ENCODE results near the gene GOLPH3. TPM values are rescaled to one million over a fixed set of nuclear protein-coding genes. Genes with fewer than 3 reads are reported as not detected.
A peak's percentile ranks its signal among the peaks of the same experiment; 100 is the strongest.

Gene GOLPH3
- total RNA-seq, 4 donors from 2014 or later: 149 to 277 (median 187) TPM

GRCh38 chr5:32109236-32109635, 64.9 kb downstream of the GOLPH3 start:
- H3K27ac ChIP-seq (replicated peaks in 1 of 4): no peak overlapping the region
- peak; percentile 34 for DNase-seq (ENCODE audit: extremely low spot score)
- TF ChIP-seq POLR2A (IDR thresholded peaks at IDR 0.05; ENCODE audit: low read depth) (no peak), POLR2AphosphoS5 (IDR thresholded peaks at IDR 0.05) (no peak), EP300 (IDR thresholded peaks at IDR 0.05) (no peak)
- TF ChIP-seq, protein P1, sequence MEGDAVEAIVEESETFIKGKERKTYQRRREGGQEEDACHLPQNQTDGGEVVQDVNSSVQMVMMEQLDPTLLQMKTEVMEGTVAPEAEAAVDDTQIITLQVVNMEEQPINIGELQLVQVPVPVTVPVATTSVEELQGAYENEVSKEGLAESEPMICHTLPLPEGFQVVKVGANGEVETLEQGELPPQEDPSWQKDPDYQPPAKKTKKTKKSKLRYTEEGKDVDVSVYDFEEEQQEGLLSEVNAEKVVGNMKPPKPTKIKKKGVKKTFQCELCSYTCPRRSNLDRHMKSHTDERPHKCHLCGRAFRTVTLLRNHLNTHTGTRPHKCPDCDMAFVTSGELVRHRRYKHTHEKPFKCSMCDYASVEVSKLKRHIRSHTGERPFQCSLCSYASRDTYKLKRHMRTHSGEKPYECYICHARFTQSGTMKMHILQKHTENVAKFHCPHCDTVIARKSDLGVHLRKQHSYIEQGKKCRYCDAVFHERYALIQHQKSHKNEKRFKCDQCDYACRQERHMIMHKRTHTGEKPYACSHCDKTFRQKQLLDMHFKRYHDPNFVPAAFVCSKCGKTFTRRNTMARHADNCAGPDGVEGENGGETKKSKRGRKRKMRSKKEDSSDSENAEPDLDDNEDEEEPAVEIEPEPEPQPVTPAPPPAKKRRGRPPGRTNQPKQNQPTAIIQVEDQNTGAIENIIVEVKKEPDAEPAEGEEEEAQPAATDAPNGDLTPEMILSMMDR (IDR thresholded peaks at IDR 0.05): no peak
- H3K36me3 ChIP-seq: peaks cover 6 to 92% (median 77%) of the 10 kb centered on the region in 4 donors
- no peaks in the 10 kb centered on the region for H3K4me1 ChIP-seq
- no peaks in the 10 kb centered on the region for H3K9me3 ChIP-seq
- no peaks in the 10 kb centered on the region for H3K27me3 ChIP-seq
- WGBS: 90% methylated on average over 10 of the region's 10 CpGs
- intact Hi-C loops (cut with DNase I): no loop called here
- H3K4me3 ChIP-seq: no peak overlapping the region

DNA sequence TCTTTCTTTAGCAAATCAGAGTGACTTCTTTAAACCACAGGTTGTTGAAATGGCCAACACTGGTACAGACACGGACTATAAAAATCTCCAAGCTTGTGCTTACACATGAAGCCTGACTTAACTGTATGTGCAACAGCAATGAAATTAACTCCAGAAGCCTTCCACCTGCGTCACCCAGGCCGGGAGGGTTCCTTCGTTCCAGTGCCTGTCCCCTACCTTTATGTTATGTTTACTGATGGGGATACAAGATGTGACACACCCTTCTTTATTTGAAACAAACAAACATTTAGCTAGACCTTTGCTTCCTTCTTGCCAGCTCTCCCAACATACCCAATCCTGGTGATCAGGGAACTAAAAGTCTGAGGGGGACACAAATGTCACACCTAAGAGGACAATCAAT, 66.0 kb downstream of the GOLPH3 start:
- no peak for TF ChIP-seq POLR2A (IDR thresholded peaks at IDR 0.05; ENCODE audit: low read depth)
- H3K27ac ChIP-seq (replicated peaks in 1 of 4): no peak overlapping the region
- WGBS: 87% methylated on average over 4 of the region's 4 CpGs
- no peak overlapping the region for H3K4me3 ChIP-seq
- intact Hi-C loops (cut with DNase I): no loop called here
- peak; percentile 37 for DNase-seq (ENCODE audit: extremely low spot score)
- H3K4me1 ChIP-seq: no peaks in the 10 kb centered on the region
- H3K27me3 ChIP-seq: no peaks in the 10 kb centered on the region
- peaks cover 17 to 93% (median 81%) of the 10 kb centered on the region in 4 donors for H3K36me3 ChIP-seq
- H3K9me3 ChIP-seq: no peaks in the 10 kb centered on the region

DNA sequence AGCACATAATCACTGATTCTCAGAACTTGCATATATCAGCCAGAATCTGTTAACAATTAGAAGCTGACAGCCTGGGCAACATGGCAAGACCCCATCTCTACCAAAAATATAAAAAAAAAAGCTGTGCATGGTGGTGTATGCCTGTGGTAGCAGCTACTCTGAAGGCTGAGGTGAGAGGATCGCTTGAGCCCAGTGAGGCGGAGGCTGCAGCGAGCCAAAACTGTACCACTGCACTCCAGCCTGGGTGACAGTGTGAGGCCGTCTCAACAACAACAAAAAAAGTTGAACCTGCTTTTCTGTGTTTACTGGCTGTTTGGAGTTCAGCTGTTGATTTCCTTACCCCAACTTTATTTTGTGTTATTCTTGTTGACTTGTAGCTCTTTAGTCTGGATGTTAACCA, 66.8 kb downstream of the GOLPH3 start:
- H3K4me3 ChIP-seq: no peak overlapping the region
- H3K36me3 ChIP-seq: peaks cover 20 to 95% (median 84%) of the 10 kb centered on the region in 4 donors
- no peaks in the 10 kb centered on the region for H3K27me3 ChIP-seq
- no peaks in the 10 kb centered on the region for H3K4me1 ChIP-seq
- no peak overlapping the region for H3K27ac ChIP-seq (replicated peaks in 1 of 4)
- WGBS: 96% methylated on average over 4 of the region's 4 CpGs
- intact Hi-C loops (cut with DNase I): no loop called here
- H3K9me3 ChIP-seq: no peaks in the 10 kb centered on the region
- DNase-seq (ENCODE audit: extremely low spot score): peak; percentile 86
- TF ChIP-seq EP300 (IDR thresholded peaks at IDR 0.05): no peak
- no peak for TF ChIP-seq POLR2AphosphoS5 (IDR thresholded peaks at IDR 0.05)
- no peak for TF ChIP-seq POLR2A (IDR thresholded peaks at IDR 0.05; ENCODE audit: low read depth)
- TF ChIP-seq, protein P1 (IDR thresholded peaks at IDR 0.05): no peak

DNA sequence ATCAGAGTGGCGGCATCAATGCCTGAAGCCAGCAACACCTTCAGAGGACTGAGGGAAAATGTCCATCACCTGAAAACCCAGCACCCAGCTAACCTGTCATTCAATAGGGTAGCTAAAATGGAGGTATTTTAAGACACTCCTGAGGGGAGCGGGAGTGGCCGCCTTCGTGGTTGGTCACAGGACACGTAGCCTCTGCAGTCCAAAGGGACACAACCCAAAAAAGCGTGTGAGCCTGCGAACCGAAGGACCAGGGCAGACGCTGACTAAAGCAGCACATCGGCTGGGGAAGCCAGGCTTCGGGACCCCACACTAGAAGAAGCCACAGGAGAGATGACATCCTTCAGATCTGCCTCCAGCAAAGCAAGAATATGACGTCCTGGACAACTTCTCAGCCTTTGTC, 70.6 kb downstream of the GOLPH3 start:
- H3K4me1 ChIP-seq: peaks cover 17 to 22% (median 19%) of the 10 kb centered on the region in 4 donors
- no peak for TF ChIP-seq POLR2A (IDR thresholded peaks at IDR 0.05; ENCODE audit: low read depth)
- TF ChIP-seq POLR2AphosphoS5 (IDR thresholded peaks at IDR 0.05): no peak
- TF ChIP-seq, protein P1 (IDR thresholded peaks at IDR 0.05): no peak
- TF ChIP-seq EP300 (IDR thresholded peaks at IDR 0.05): no peak
- H3K9me3 ChIP-seq: no peaks in the 10 kb centered on the region
- no peaks in the 10 kb centered on the region for H3K27me3 ChIP-seq
- H3K4me3 ChIP-seq: no peak overlapping the region
- intact Hi-C loops (cut with DNase I): no loop called here
- H3K36me3 ChIP-seq: peaks cover 23 to 97% (median 88%) of the 10 kb centered on the region in 4 donors
- H3K27ac ChIP-seq (replicated peaks in 1 of 4): no peak overlapping the region
- DNase-seq (ENCODE audit: extremely low spot score): peak; percentile 80
- 95% methylated on average over 12 of the region's 12 CpGs for WGBS

DNA sequence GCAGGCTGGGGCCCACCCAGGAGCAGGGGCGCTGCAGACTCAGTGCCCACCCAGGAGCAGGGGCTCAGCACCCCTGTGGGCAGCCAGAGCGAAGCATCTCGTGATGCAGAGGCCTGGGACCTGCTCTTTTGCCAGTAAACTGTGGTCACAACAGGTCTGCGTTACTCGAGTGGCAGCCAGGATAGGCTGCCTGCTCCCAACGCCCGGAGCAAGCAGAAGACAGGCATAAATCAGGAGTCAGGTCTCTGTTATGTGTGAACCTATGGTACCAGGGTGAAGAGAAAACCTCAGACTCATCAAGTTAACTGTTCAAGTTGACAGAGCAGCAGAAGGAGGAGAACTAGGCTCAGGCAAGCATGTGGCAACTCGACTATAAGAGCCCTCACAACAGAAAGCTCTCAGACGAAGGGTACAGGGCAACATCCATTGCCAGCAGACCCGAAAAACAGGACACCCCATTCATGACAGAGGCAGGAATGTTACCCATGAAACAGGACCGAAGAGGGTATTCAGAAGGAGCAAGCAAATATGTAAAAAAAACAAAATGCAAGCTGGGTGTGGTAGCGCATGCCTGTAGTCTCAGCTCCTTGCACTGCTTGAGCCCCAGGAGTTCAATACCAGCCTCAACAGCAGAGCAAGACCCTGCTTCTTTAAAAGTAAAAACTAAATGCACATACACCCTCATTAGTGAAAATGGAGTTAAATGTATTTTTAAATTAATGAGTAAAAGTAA, 71.7 kb downstream of the GOLPH3 start:
- Histone ChIP-seq H3K4me3 (no peak overlapping the region), H3K27ac (replicated peaks in 1 of 4) (no peak overlapping the region), H3K36me3 (peaks cover 23 to 100% (median 88%) of the 10 kb centered on the region in 4 donors), H3K4me1 (peaks cover 17 to 29% (median 23%) of the 10 kb centered on the region in 4 donors), H3K27me3 (no peaks in the 10 kb centered on the region), H3K9me3 (no peaks in the 10 kb centered on the region)
- TF ChIP-seq POLR2A (IDR thresholded peaks at IDR 0.05; ENCODE audit: low read depth): no peak
- TF ChIP-seq, protein P1 (IDR thresholded peaks at IDR 0.05): no peak
- no peak for TF ChIP-seq POLR2AphosphoS5 (IDR thresholded peaks at IDR 0.05)
- no peak for TF ChIP-seq EP300 (IDR thresholded peaks at IDR 0.05)
- DNase-seq (ENCODE audit: extremely low spot score): peak; percentile 82
- WGBS: 89% methylated on average over 12 of the region's 12 CpGs
- intact Hi-C loops (cut with DNase I): no loop called here
